Pancreas (tissue), 10 donors: ENCODE results near the gene DMD. TPM values are rescaled to one million over a fixed set of nuclear protein-coding genes. Genes with fewer than 3 reads are reported as not detected.

Experiments used
- ATAC-seq, 4 donors: fragments of 200-7000 bp; cut with Tn5 transposase; one replicate each; pipeline versions ENCODE4 v1.8.0 to v1.9.1; 2020; ENCODE audit warnings: mild to moderate bottlenecking in 4 of 4, moderate library complexity in 4 of 4
- DNase-seq, 6 donors: peaks; one replicate each; pipeline ENCODE4 v3.0.0-alpha.2; 2020
- FAIRE-seq: peaks from 2 replicates; lab custom pipeline; 2012; peaks lifted over from hg19 to GRCh38; lab: Jason Lieb, UNC
- H3K27ac ChIP-seq, 4 donors: fragments of 200-600 bp; sonication (generic); 1 replicate in 3 of 4; 2 replicates in 1 of 4; pipeline versions ENCODE4 v1.5.0 to v1.8.0; 2020
- H3K27me3 ChIP-seq, 4 donors: fragments of 200-600 bp; one replicate each; pipeline ENCODE4 v1.8.0; 2021
- H3K36me3 ChIP-seq, 3 donors: fragments of 200-600 bp; sonication (generic) in 1 of 3; one replicate each; pipeline versions ENCODE4 v1.5.0 to v1.8.0; 2020 to 2021
- H3K4me1 ChIP-seq, 3 donors: fragments of 200-600 bp; one replicate each; pipeline ENCODE4 v1.8.0; 2021
- H3K4me3 ChIP-seq, 4 donors: fragments of 200-600 bp; sonication (generic) in 2 of 4; one replicate each; pipeline versions ENCODE4 v1.5.0 to v1.8.0; 2020 to 2021
- H3K9me3 ChIP-seq, 4 donors: fragments of 200-600 bp; one replicate each; pipeline ENCODE4 v1.8.0; 2021
- WGBS, 2 donors: extraction: QIAGEN DNeasy Blood & Tissue Kit; methylation state at CpG; one replicate each; pipeline ENCODE4 v1.1.7; 2013; 5-methylcytosine and 5-hydroxymethylcytosine counted together
- intact Hi-C, 3 donors: fragments of 100-400 bp; cut with DNase I; formaldehyde crosslinking; loops; one replicate each; pipeline versions ENCODE4 v1.11.1 to v1.14.2; 2022
- polyA plus RNA-seq, 2 donors: library from polyadenylated mRNA; stranded (reverse); fragments of 200-250 nt; gene quantifications; one replicate each; pipeline ENCODE4 v1.2.3, GENCODE V29; 2013
- total RNA-seq, 6 donors: library from RNA; stranded (reverse); fragmentation: NEBNext Ultra II Directional in 4 of 6; extraction: Animal tissue kit (Norgen Biotek cat#: 25700) in 4 of 6; gene quantifications; one replicate each; pipeline versions ENCODE4 v1.2.1 to v1.2.4, GENCODE V29; 2021 to 2023
- TF ChIP-seq, protein P1 (sequence below), 4 donors: fragments of 200-600 bp; sonication (generic) in 3 of 4; IDR thresholded peaks; one replicate each; pipeline versions ENCODE4 v1.5.0 to v1.8.0; 2021; ENCODE audit warnings: antibody characterized with exemption in 4 of 4
- donor health status: healthy with polysubstance abuse.
- donor health status: DM: no; HTN: no; CAD: no; lungs with moderate emphysema.
- donor health status: DM: no; HTN: no; CAD: no.
- donor health status: control.
- donor health status: control.
- donor health status: Bipolar disorder and iron deficiency.
- donor health status: DM: yes; HTN: yes; CAD: no.
- donor health status: DM: no; HTN: no; CAD: no.
- donor health status: DM: no; HTN: no; CAD: no.
- donor health status: DM: yes; HTN: yes; CAD: no.

Gene DMD
- total and polyA plus RNA-seq, 8 donors, result 9.1 to 46.5 (median 32.1) TPM

GRCh38 chrX:33109858-33110257 lies 101.5 kb downstream of the DMD start:
- ATAC-seq, result no peak
- H3K27ac ChIP-seq, result no peak overlapping the region
- no peak overlapping the region for H3K4me3 ChIP-seq
- no peak for FAIRE-seq
- no peaks in the 10 kb centered on the region for H3K4me1 ChIP-seq
- TF ChIP-seq, protein P1, sequence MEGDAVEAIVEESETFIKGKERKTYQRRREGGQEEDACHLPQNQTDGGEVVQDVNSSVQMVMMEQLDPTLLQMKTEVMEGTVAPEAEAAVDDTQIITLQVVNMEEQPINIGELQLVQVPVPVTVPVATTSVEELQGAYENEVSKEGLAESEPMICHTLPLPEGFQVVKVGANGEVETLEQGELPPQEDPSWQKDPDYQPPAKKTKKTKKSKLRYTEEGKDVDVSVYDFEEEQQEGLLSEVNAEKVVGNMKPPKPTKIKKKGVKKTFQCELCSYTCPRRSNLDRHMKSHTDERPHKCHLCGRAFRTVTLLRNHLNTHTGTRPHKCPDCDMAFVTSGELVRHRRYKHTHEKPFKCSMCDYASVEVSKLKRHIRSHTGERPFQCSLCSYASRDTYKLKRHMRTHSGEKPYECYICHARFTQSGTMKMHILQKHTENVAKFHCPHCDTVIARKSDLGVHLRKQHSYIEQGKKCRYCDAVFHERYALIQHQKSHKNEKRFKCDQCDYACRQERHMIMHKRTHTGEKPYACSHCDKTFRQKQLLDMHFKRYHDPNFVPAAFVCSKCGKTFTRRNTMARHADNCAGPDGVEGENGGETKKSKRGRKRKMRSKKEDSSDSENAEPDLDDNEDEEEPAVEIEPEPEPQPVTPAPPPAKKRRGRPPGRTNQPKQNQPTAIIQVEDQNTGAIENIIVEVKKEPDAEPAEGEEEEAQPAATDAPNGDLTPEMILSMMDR (IDR thresholded peaks at IDR 0.05), result no peak
- WGBS, 2 donors, result 12 to 26% methylated on average over 3 of the region's 3 CpGs
- peaks cover 0 to 3% (median 0%) of the 10 kb centered on the region in 4 donors for H3K27me3 ChIP-seq
- no peak for DNase-seq
- intact Hi-C loops, result no loop called here
- no peaks in the 10 kb centered on the region for H3K9me3 ChIP-seq
- no peaks in the 10 kb centered on the region for H3K36me3 ChIP-seq

DNA sequence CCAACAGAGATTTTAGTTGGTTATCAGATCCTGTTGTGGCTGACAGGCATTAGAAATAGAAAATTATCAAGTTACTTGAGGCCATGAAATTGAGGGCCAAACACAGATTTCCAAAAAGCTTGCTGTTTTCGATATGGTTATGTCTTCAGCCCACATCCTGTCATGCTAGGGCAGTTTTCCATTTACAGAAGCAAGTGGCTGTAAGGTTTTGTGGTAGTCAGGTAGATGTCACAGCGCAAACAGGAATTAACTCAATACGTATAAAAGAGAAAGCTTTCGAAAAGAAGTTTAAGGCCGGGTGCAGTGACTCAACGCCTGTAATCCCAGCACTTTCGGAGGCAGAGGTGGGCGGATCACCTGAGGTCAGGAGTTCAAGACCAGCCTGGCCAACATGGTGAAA lies 104.6 kb downstream of the DMD start:
- no peak overlapping the region for H3K4me3 ChIP-seq
- ATAC-seq (no peak), DNase-seq (no peak), FAIRE-seq (no peak)
- H3K9me3 ChIP-seq, result no peaks in the 10 kb centered on the region
- H3K36me3 ChIP-seq, result no peaks in the 10 kb centered on the region
- no peak overlapping the region for H3K27ac ChIP-seq
- intact Hi-C loops, result no loop called here
- 85 to 94% methylated on average over 8 of the region's 8 CpGs for WGBS, 2 donors
- no peaks in the 10 kb centered on the region for H3K4me1 ChIP-seq
- TF ChIP-seq, protein P1 (IDR thresholded peaks at IDR 0.05), result no peak
- H3K27me3 ChIP-seq, result peaks cover 0 to 3% (median 0%) of the 10 kb centered on the region in 4 donors

DNA sequence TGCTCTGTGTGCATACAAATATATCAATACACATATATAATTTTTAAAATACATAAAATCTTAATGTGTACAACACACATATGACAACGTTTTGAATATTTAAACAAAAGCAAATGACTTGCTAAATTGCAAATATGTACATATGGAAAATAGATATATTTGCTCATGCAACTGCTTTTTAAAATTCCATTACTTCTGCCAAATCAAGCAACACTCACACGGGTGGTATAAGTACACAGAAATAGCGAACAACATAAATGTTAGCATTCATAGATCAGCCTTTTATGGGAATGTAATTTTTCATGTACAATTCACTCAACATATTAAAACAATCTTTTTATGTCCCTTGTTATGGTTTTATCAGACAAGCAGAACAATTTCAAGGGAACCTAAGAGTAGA lies 116.3 kb downstream of the DMD start:
- H3K4me3 ChIP-seq, result no peak overlapping the region
- DNase-seq (no peak), FAIRE-seq (no peak), ATAC-seq (no peak)
- no peak overlapping the region for H3K27ac ChIP-seq
- no peaks in the 10 kb centered on the region for H3K36me3 ChIP-seq
- 34 to 44% methylated on average over 3 of the region's 3 CpGs for WGBS, 2 donors
- H3K4me1 ChIP-seq, result no peaks in the 10 kb centered on the region
- no peaks in the 10 kb centered on the region for H3K9me3 ChIP-seq
- intact Hi-C loops, result no loop called here
- TF ChIP-seq, protein P1 (IDR thresholded peaks at IDR 0.05), result no peak
- H3K27me3 ChIP-seq, result no peaks in the 10 kb centered on the region

DNA sequence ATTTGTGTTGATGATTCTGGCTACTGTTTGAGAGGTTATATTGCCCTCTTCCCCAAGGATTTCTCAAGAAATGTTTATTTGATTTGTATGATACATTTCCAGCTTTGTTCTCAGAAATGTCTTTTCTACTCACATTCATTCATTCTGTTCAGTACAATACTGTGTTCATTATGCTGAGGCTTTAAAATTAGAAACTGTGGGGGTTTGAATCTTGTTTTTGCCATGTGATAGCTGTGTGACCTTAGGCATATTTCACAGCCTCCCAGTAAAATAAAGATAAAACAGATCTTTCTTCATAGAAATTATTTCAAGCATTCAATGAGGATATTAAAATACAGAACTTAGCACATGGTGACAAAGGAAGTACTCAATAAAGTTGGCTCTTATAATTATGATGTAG lies 123.9 kb downstream of the DMD start:
- TF ChIP-seq, protein P1 (IDR thresholded peaks at IDR 0.05), result no peak
- Histone ChIP-seq H3K4me1 (no peaks in the 10 kb centered on the region), H3K27me3 (no peaks in the 10 kb centered on the region), H3K9me3 (no peaks in the 10 kb centered on the region), H3K36me3 (no peaks in the 10 kb centered on the region), H3K27ac (no peak overlapping the region), H3K4me3 (no peak overlapping the region)
- intact Hi-C loops, result no loop called here
- DNase-seq (no peak), ATAC-seq (no peak), FAIRE-seq (no peak)

GRCh38 chrX:33086886-33087285 lies 124.5 kb downstream of the DMD start:
- ATAC-seq, result no peak
- Histone ChIP-seq H3K9me3 (no peaks in the 10 kb centered on the region), H3K27ac (no peak overlapping the region), H3K4me3 (no peak overlapping the region), H3K4me1 (no peaks in the 10 kb centered on the region), H3K27me3 (no peaks in the 10 kb centered on the region), H3K36me3 (no peaks in the 10 kb centered on the region)
- WGBS, 2 donors, result 88 to 95% methylated on average over 1 of the region's 1 CpG
- FAIRE-seq, result no peak
- TF ChIP-seq, protein P1 (IDR thresholded peaks at IDR 0.05), result no peak
- intact Hi-C loops, result no loop called here
- no peak for DNase-seq
